ENCODE data around the gene MLPH.

DNA sequence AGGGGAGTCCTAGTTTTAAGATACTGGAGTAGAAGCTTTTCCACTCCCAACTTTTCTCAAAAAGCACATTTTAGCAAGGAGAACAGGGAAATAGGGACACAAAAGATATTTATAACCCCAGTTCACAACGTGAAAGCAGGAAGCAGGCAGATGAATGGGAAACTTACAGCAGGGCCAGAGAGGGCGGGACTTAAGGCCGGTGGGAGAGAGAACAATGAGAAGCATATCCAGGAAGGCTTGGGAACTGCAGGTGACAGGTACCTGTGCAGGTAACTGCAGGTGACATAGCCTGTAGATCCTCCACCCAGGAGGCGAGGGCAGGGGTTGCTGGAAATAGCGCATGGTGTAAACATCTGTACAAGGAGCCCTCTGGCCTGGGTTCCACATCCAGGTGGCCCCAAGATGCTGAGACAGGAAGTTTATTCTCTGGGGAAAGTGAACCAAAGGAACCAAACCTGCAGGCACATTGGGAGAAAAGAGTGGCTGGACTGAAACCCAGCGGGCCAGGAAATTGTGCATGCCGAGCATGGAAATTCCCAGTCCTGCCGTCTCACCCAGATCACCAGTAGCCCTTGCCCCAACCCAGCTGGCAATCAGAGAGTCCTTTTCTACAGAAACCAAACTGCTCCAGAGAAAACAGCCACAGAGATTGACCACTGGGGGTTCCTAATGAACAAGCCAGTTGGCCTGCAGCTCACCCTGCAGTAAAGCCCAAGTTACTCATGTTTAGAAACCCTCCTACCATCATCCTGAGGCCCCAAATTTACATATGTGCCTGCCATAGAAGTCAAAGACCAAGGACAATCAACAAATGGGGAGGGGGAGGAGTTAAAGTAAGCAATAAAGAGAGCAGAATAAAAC, 48.7 kb upstream of the MLPH start:
- TF ChIP-seq, protein P1, sequence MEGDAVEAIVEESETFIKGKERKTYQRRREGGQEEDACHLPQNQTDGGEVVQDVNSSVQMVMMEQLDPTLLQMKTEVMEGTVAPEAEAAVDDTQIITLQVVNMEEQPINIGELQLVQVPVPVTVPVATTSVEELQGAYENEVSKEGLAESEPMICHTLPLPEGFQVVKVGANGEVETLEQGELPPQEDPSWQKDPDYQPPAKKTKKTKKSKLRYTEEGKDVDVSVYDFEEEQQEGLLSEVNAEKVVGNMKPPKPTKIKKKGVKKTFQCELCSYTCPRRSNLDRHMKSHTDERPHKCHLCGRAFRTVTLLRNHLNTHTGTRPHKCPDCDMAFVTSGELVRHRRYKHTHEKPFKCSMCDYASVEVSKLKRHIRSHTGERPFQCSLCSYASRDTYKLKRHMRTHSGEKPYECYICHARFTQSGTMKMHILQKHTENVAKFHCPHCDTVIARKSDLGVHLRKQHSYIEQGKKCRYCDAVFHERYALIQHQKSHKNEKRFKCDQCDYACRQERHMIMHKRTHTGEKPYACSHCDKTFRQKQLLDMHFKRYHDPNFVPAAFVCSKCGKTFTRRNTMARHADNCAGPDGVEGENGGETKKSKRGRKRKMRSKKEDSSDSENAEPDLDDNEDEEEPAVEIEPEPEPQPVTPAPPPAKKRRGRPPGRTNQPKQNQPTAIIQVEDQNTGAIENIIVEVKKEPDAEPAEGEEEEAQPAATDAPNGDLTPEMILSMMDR (IDR thresholded peaks at IDR 0.05): no peak
- TF ChIP-seq EZH2 (IDR thresholded peaks at IDR 0.05; ENCODE audit: borderline replicate concordance, insufficient read depth, low read depth, low read length, poor library complexity, severe bottlenecking): no peak

All from B cell (primary cell).